GM12864 (cell line): ENCODE measurements around the gene TMEM229B.

Experiments
- DNase-seq: peaks from one replicate; pipeline ENCODE4 v3.0.0-alpha.2; 2011; ENCODE audit warnings: low read depth
- H3K4me3 ChIP-seq: 2 replicates; pipeline ENCODE4 v1.5.1; 2011; ENCODE audit warnings: mild to moderate bottlenecking, low read depth, low read length, control low read depth
- CTCF ChIP-seq: IDR thresholded peaks from 2 replicates; pipeline ENCODE4 v1.5.1; 2011; ENCODE audit warnings: low read depth, mild to moderate bottlenecking, moderate library complexity, low read length, control low read depth, inconsistent platforms; ENCODE audit errors: missing control alignments

The TMEM229B gene

GRCh38 chr14:67510121-67510520 lies 21.6 kb upstream of the TMEM229B start:
- no peak for TF ChIP-seq CTCF
- no peak for DNase-seq
- H3K4me3 ChIP-seq, result no peak overlapping the region

GRCh38 chr14:67508956-67509355 lies 20.4 kb upstream of the TMEM229B start:
- H3K4me3 ChIP-seq, result no peak overlapping the region
- no peak for TF ChIP-seq CTCF
- DNase-seq, result no peak

GRCh38 chr14:67505254-67505653 lies 16.7 kb upstream of the TMEM229B start:
- no peak for DNase-seq
- TF ChIP-seq CTCF, result no peak
- H3K4me3 ChIP-seq, result no peak overlapping the region

- no peak overlapping the region for H3K4me3 ChIP-seq
- no peak for DNase-seq
- TF ChIP-seq CTCF, result no peak
Measured at GRCh38 chr14:67503331-67503730, 14.8 kb upstream of the TMEM229B start.

- TF ChIP-seq CTCF, result no peak
- DNase-seq, result no peak
- H3K4me3 ChIP-seq, result no peak overlapping the region
Measured at GRCh38 chr14:67502867-67503266, 14.3 kb upstream of the TMEM229B start.

GRCh38 chr14:67501670-67502069 lies 13.1 kb upstream of the TMEM229B start:
- no peak overlapping the region for H3K4me3 ChIP-seq
- TF ChIP-seq CTCF, result no peak
- no peak for DNase-seq

- no peak for TF ChIP-seq CTCF
- DNase-seq, result no peak
- H3K4me3 ChIP-seq, result no peak overlapping the region
Measured at GRCh38 chr14:67500981-67501380, 12.5 kb upstream of the TMEM229B start.
